Kidney (tissue), 14 donors: ENCODE measurements around the gene HOXC5. TPM values are rescaled to one million over a fixed set of nuclear protein-coding genes. Genes with fewer than 3 reads are reported as not detected.
A peak's percentile ranks its signal among the peaks of the same experiment; 100 is the strongest.

Experiments used
- DNase-seq, 5 donors: peaks; one replicate each; pipeline ENCODE4 v3.0.0-alpha.2; 2013 to 2020
- FAIRE-seq: peaks from 2 replicates; lab custom pipeline; 2012; peaks lifted over from hg19 to GRCh38; lab: Jason Lieb, UNC
- H3K27ac ChIP-seq, 2 donors: one replicate each; pipeline ENCODE4 v1.7.0; 2013; ENCODE audit warnings: low read depth in 2 of 2, low read length in 2 of 2, inconsistent platforms in 1 of 2
- H3K27me3 ChIP-seq: one replicate; pipeline ENCODE4 v1.7.1; 2013; ENCODE audit warnings: low read length, inconsistent platforms; ENCODE audit not compliant: control insufficient read depth, insufficient read depth
- H3K36me3 ChIP-seq, 3 donors: one replicate each; pipeline versions ENCODE4 v1.7.0 to v1.7.1; 2013; ENCODE audit warnings: low read length in 3 of 3, control low read depth in 1 of 3, inconsistent platforms in 1 of 3; ENCODE audit not compliant: insufficient read depth in 3 of 3, control insufficient read depth in 2 of 3
- H3K4me1 ChIP-seq, 3 donors: one replicate each; pipeline versions ENCODE4 v1.7.0 to v1.7.1; 2013; ENCODE audit warnings: low read length in 3 of 3, inconsistent platforms in 1 of 3, low read depth in 1 of 3; ENCODE audit not compliant: control insufficient read depth in 2 of 3, insufficient read depth in 2 of 3
- H3K4me3 ChIP-seq, 3 donors: one replicate each; pipeline versions ENCODE4 v1.7.0 to v1.8.1; 2013; ENCODE audit warnings: low read length in 3 of 3, control low read depth in 1 of 3, inconsistent platforms in 1 of 3
- H3K9ac ChIP-seq, 3 donors: one replicate each; pipeline versions ENCODE4 v1.7.0 to v1.7.1; 2013; ENCODE audit warnings: low read length in 3 of 3, control low read depth in 1 of 3, inconsistent platforms in 1 of 3
- H3K9me3 ChIP-seq, 3 donors: one replicate each; pipeline versions ENCODE4 v1.7.0 to v1.7.1; 2013; ENCODE audit warnings: low read length in 3 of 3, control low read depth in 1 of 3, inconsistent platforms in 1 of 3; ENCODE audit not compliant: control insufficient read depth in 2 of 3, insufficient read depth in 1 of 3
- CTCF ChIP-seq: IDR thresholded peaks from 3 replicates; pipeline ENCODE4 v1.5.1; 2012; ENCODE audit warnings: mild to moderate bottlenecking, moderate library complexity, borderline replicate concordance; ENCODE audit not compliant: insufficient read depth; ENCODE audit errors: extremely low read depth
- intact Hi-C: fragments of 100-400 bp; cut with DNase I; formaldehyde crosslinking; loops from one replicate; pipeline ENCODE4 v1.11.1; 2022
- polyA plus RNA-seq: library from polyadenylated mRNA; stranded (reverse); fragments of 350-450 nt; fragmentation: Illumina TruSeq; extraction: RNeasy Lipid Tissue Mini Kit (QIAGEN cat#74804); gene quantifications from one replicate; pipeline ENCODE4 v1.2.3, GENCODE V29; 2014; ENCODE audit warnings: low read depth, low replicate concordance; ENCODE audit not compliant: insufficient read depth
- total RNA-seq: library from RNA; stranded (reverse); fragmentation: NEBNext Ultra II Directional; extraction: Animal tissue kit (Norgen Biotek cat#: 25700); gene quantifications from one replicate; pipeline ENCODE4 v1.2.1, GENCODE V29; 2021
- donor health status: control.
- donor health status: control.
- donor health status: control.
- donor health status: control.
- donor health status: control.
- donor health status: DM: yes; HTN: yes; CAD: no.
- donor health status: Normal renal cell carcinoma (clear cell type).

The HOXC5 gene
- total and polyA plus RNA-seq, 2 donors from 2014 or later: 0.24 to 4.8 TPM

GRCh38 chr12:54051026-54051842, 18.4 kb downstream of the HOXC5 start:
- peaks cover 0 to 3% (median 0%) of the 10 kb centered on the region in 3 donors for H3K36me3 ChIP-seq
- DNase-seq (peak in 3 of 5 donors; percentile 43 to 61 (median 59)), FAIRE-seq (no peak)
- TF ChIP-seq CTCF: no peak
- H3K9me3 ChIP-seq: no peaks in the 10 kb centered on the region
- intact Hi-C loops: no loop called here
- H3K27me3 ChIP-seq: peaks cover 5% of the 10 kb centered on the region
- no peak overlapping the region for H3K9ac ChIP-seq
- no peak overlapping the region for H3K27ac ChIP-seq
- peaks cover 0 to 14% (median 3%) of the 10 kb centered on the region in 3 donors for H3K4me1 ChIP-seq
- no peak overlapping the region for H3K4me3 ChIP-seq

- Histone ChIP-seq H3K4me1 (peaks cover 0 to 14% (median 3%) of the 10 kb centered on the region in 3 donors), H3K27me3 (peaks cover 3% of the 10 kb centered on the region), H3K4me3 (peak overlapping the region in 1 of 3 donors; percentile 8), H3K36me3 (peaks cover 0 to 3% (median 0%) of the 10 kb centered on the region in 3 donors), H3K9ac (no peak overlapping the region), H3K27ac (no peak overlapping the region), H3K9me3 (no peaks in the 10 kb centered on the region)
- peak in 4 of 5 donors; percentile 87 to 96 (median 92) for DNase-seq
- intact Hi-C loops: no loop called here
- FAIRE-seq: no peak
- TF ChIP-seq CTCF: no peak
These were observed 19.1 kb downstream of the HOXC5 start for GRCh38 chr12:54051874-54052437.

GRCh38 chr12:54052438-54053002, 19.7 kb downstream of the HOXC5 start:
- intact Hi-C loops: no loop called here
- Histone ChIP-seq H3K27me3 (peaks cover 3% of the 10 kb centered on the region), H3K4me1 (peaks cover 0 to 14% (median 3%) of the 10 kb centered on the region in 3 donors), H3K9me3 (no peaks in the 10 kb centered on the region), H3K36me3 (peaks cover 0 to 3% (median 0%) of the 10 kb centered on the region in 3 donors), H3K4me3 (no peak overlapping the region), H3K9ac (peak overlapping the region in 1 of 3 donors; percentile 30), H3K27ac (no peak overlapping the region)
- TF ChIP-seq CTCF: no peak
- FAIRE-seq (no peak), DNase-seq (peak in 4 of 5 donors; percentile 77 to 93 (median 84))
